Thyroid gland (tissue), 4 donors: ENCODE data around the gene MEOX2.

Experiments
- POLR2A ChIP-seq, 2 donors: fragments of 450-650 bp; IDR thresholded peaks; one replicate each; pipeline ENCODE4 v1.6.1; 2017; ENCODE audit warnings: antibody characterized with exemption in 2 of 2, mild to moderate bottlenecking in 2 of 2, moderate library complexity in 1 of 2
- TF ChIP-seq, protein P1 (sequence below), 6 experiments: fragments of 200-600 bp in 3 of 6; fragments of 450-650 bp in 3 of 6; sonication (generic) in 3 of 6; IDR thresholded peaks; one replicate each; pipeline ENCODE4 v1.5.1; 2016 to 2019; ENCODE audit warnings: antibody characterized with exemption in 6 of 6, mild to moderate bottlenecking in 2 of 6, inconsistent platforms in 1 of 6, moderate library complexity in 1 of 6

DNA sequence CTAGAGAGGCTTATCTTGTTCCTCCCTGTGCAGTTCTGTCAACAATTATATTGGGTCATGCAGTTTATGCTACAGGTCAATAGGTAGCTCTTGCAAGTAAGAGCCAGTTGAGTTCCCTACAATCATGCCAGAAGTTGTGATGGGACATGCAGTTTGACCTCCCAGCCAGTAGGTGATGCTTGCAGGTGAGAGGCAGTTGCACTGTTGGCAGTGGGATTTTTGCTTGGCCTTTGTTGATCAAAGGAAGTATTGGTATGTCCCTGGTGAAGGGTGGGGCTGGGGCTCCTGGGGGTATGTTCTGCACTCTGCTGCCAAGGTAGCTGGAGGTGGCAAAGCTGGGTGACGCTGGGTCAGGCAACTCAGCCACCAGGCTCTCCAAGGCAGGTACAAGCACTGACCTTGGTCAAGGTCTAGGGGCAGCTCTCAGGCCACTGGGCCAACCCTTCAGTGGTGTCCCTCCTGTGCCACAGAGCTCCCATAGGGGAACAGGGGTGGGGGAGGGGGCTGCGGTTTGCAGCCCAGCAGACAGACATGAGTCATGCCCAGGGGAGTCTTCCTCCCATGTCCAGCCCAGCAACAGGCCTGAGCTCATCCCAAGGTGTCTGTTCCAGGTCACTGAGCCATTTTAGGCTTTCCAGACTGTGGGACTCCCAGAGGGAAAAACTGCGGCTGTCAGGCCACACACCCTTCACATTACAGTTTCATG, 43.3 kb downstream of the MEOX2 start:
- TF ChIP-seq, protein P1, sequence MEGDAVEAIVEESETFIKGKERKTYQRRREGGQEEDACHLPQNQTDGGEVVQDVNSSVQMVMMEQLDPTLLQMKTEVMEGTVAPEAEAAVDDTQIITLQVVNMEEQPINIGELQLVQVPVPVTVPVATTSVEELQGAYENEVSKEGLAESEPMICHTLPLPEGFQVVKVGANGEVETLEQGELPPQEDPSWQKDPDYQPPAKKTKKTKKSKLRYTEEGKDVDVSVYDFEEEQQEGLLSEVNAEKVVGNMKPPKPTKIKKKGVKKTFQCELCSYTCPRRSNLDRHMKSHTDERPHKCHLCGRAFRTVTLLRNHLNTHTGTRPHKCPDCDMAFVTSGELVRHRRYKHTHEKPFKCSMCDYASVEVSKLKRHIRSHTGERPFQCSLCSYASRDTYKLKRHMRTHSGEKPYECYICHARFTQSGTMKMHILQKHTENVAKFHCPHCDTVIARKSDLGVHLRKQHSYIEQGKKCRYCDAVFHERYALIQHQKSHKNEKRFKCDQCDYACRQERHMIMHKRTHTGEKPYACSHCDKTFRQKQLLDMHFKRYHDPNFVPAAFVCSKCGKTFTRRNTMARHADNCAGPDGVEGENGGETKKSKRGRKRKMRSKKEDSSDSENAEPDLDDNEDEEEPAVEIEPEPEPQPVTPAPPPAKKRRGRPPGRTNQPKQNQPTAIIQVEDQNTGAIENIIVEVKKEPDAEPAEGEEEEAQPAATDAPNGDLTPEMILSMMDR (IDR thresholded peaks at IDR 0.05): no peak
- no peak for TF ChIP-seq POLR2A (IDR thresholded peaks at IDR 0.05)
